ENCODE data around the gene RSRC1.

- TF ChIP-seq POLR2A (IDR thresholded peaks at IDR 0.05; ENCODE audit: low read length) (no peak), GATA1 (IDR thresholded peaks at IDR 0.05; ENCODE audit: low read depth, low read length) (no peak)
Observed at GRCh38 chr3:158381262-158381868, 271.5 kb downstream of the RSRC1 start.
